Caco-2 (cell line): Measurements from ENCODE around the gene ZNF592. TPM values are rescaled to one million over a fixed set of nuclear protein-coding genes. Genes with fewer than 3 reads are reported as not detected.

Experiments
- BruUV-seq: library from RNA; stranded (reverse); fragments of 400-500 nt; replicated peaks from 2 replicates; lab custom pipeline; 2021; lab: Mats Ljungman, UMichigan
- CTCF ChIA-PET: fragments of 300-600 bp; sonication (Branson Sonifier 250); formaldehyde crosslinking; loops from one replicate; lab custom pipeline; 2022; ENCODE audit warnings: antibody characterized with exemption; lab: Charles Lee
- POLR2A ChIA-PET: fragments of 300-600 bp; sonication (Branson Sonifier 250); formaldehyde crosslinking; loops from one replicate; lab custom pipeline; 2022; ENCODE audit warnings: antibody characterized with exemption; lab: Charles Lee
- DNase-seq, 2 experiments: peaks; one replicate each; pipeline versions ENCODE4 v3.0.0 to v3.0.0-alpha.2; 2020 to 2022
- H3K27me3 ChIP-seq: replicated peaks from 2 replicates; pipeline ENCODE4 v1.6.0; 2011; ENCODE audit warnings: low read length; ENCODE audit not compliant: control insufficient read depth, insufficient read depth
- H3K36me3 ChIP-seq: 2 replicates; pipeline ENCODE4 v1.5.1; 2011; ENCODE audit warnings: low read length; ENCODE audit not compliant: control insufficient read depth, insufficient read depth
- H3K4me1 ChIP-seq: fragments of 250-450 bp; sonication (Bioruptor Pico); 2 replicates; pipeline ENCODE4 v1.5.1; 2020; ENCODE audit warnings: mild to moderate bottlenecking
- H3K4me3 ChIP-seq: 2 replicates; pipeline ENCODE4 v1.5.1; 2011; ENCODE audit warnings: low read depth, mild to moderate bottlenecking, control low read depth, low read length
- H3K9me3 ChIP-seq: fragments of 250-450 bp; sonication (Bioruptor Pico); 2 replicates; pipeline ENCODE4 v1.5.1; 2020; ENCODE audit warnings: mild to moderate bottlenecking, moderate library complexity
- H3K27ac Mint-ChIP-seq: one replicate; pipeline ENCODE4 v1.8.0; 2022; ENCODE audit warnings: mixed read lengths; ENCODE audit not compliant: unreplicated experiment
- H3K27me3 Mint-ChIP-seq: one replicate; pipeline ENCODE4 v1.8.0; 2022; ENCODE audit warnings: mixed read lengths; ENCODE audit not compliant: insufficient read depth, unreplicated experiment
- H3K36me3 Mint-ChIP-seq: one replicate; pipeline ENCODE4 v1.8.0; 2022; ENCODE audit warnings: mild to moderate bottlenecking, mixed read lengths; ENCODE audit not compliant: insufficient read depth, unreplicated experiment
- H3K4me1 Mint-ChIP-seq: one replicate; pipeline ENCODE4 v1.8.0; 2022; ENCODE audit warnings: low read depth, mixed read lengths; ENCODE audit not compliant: unreplicated experiment
- H3K4me3 Mint-ChIP-seq: one replicate; pipeline ENCODE4 v1.8.0; 2022; ENCODE audit warnings: mild to moderate bottlenecking, moderate library complexity, mixed read lengths; ENCODE audit not compliant: unreplicated experiment
- H3K9me3 Mint-ChIP-seq: one replicate; pipeline ENCODE4 v1.8.0; 2022; ENCODE audit warnings: mixed read lengths; ENCODE audit not compliant: unreplicated experiment
- CTCF ChIP-seq, 2 experiments: fragments of 200-600 bp in 1 of 2; IDR thresholded peaks; 1 replicate in 1 of 2; 2 replicates in 1 of 2; pipeline versions ENCODE4 v1.5.1 to v1.8.0; 2011 to 2022; ENCODE audit warnings: antibody characterized with exemption in 1 of 2, control low read depth in 1 of 2, inconsistent platforms in 1 of 2, low read depth in 1 of 2, low read length in 1 of 2, mild to moderate bottlenecking in 1 of 2, moderate library complexity in 1 of 2; ENCODE audit not compliant: insufficient read depth in 1 of 2, severe bottlenecking in 1 of 2, unreplicated experiment in 1 of 2
- intact Hi-C: fragments of 100-400 bp; cut with micrococcal nuclease; formaldehyde crosslinking; loops from one replicate; pipeline ENCODE4 v1.10.0; 2022; ENCODE audit not compliant: unreplicated experiment
- total RNA-seq: library from RNA; stranded (reverse); gene quantifications from 2 replicates; pipeline ENCODE4 v1.2.3, GENCODE V29; 2022

The ZNF592 gene
- total RNA-seq, 1 experiment from 2014 or later: 30.6 TPM

DNA sequence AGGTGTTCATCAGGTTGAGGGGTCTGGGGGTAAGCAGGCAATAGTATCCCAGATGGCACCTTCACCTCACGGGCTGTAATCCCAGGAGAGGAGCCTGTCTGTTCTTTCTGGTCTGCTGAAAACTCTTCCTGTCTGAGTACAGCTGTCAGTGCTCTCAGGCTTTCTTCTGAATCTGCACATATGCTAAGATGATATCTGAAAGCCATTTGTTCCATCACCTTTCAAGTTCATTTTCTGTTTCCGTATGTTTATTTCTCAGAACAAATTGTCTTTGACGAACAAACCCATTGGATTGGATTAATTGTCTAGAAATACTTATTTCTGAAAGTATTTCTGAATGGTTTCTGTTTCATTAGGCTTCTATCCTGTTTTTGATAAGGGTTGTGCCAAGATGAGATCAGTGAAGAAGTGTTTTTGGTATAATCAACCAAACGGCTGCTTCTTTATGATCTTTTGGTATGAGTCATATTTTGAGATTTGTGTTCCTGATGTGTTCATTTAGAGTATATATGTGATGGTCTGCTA, 13.3 kb downstream of the ZNF592 start:
- Histone ChIP-seq H3K27me3 (no peaks in the 10 kb centered on the region), H3K36me3 (peaks cover 3% of the 10 kb centered on the region; the same call in 1 of the 2 replicates), H3K4me1 (peaks cover 22% of the 10 kb centered on the region; the same call in 1 of the 2 replicates), H3K9me3 (no peaks in the 10 kb centered on the region), H3K4me3 (no peak overlapping the region)
- no peak for DNase-seq
- POLR2A ChIA-PET: no interaction called here
- CTCF ChIA-PET: no interaction called here
- Mint-ChIP-seq H3K36me3 (peaks cover 8% of the 10 kb centered on the region), H3K9me3 (no peaks in the 10 kb centered on the region), H3K4me1 (peaks cover 8% of the 10 kb centered on the region), H3K27me3 (no peaks in the 10 kb centered on the region), H3K27ac (no peak overlapping the region), H3K4me3 (no peak overlapping the region)
- intact Hi-C loops: no loop called here
- no peak for TF ChIP-seq CTCF (IDR thresholded peaks at IDR 0.05; ENCODE audit: insufficient read depth in 1 of 2, low read depth in 1 of 2, low read length in 1 of 2, severe bottlenecking in 1 of 2, unreplicated experiment in 1 of 2)
- no TSS peak for BruUV-seq

DNA sequence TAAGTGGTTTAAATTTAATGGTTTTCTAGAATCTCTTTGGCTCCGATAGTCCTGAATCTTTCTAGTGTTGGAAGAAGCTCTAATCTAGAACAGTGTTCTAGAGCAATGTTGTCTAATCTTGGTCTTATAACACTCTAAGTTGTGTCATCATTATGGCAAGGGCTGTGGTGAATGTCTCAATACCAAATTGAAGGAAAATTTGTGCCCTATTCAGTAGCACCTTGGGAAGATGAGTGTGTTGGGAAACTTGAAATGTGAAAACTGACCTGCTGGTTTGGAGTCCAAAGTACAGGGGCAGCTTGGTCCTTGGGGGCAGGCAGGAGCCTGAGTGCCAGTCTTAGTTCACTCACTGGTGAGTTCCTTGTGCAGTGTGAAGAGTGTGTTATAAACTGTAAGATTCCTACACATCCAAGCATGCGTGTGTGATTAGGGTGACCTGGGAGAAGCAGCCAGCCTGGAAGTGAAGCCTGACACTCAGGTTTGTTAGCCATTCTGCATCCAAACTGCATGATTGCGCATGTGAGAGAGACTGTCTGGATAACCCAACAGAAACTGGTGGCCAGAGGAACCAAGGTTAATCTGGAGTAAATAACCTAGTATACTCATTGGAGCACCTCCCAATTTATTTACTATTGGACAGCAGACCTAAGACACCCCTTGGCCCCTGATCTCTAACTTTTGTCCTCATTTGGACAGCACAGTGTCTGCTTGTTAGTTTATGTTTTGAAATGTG, 14.6 kb downstream of the ZNF592 start:
- Mint-ChIP-seq H3K4me1 (peaks cover 8% of the 10 kb centered on the region), H3K4me3 (no peak overlapping the region), H3K27me3 (no peaks in the 10 kb centered on the region), H3K9me3 (no peaks in the 10 kb centered on the region), H3K27ac (no peak overlapping the region), H3K36me3 (peaks cover 9% of the 10 kb centered on the region)
- intact Hi-C loops: no loop called here
- Histone ChIP-seq H3K4me1 (peaks cover 22% of the 10 kb centered on the region; the same call in 1 of the 2 replicates), H3K4me3 (no peak overlapping the region), H3K36me3 (peaks cover 3% of the 10 kb centered on the region; the same call in 1 of the 2 replicates), H3K9me3 (no peaks in the 10 kb centered on the region), H3K27me3 (no peaks in the 10 kb centered on the region)
- no TSS peak for BruUV-seq
- ChIA-PET POLR2A (no interaction called here), CTCF (no interaction called here)
- TF ChIP-seq CTCF (IDR thresholded peaks at IDR 0.05; ENCODE audit: insufficient read depth in 1 of 2, low read depth in 1 of 2, low read length in 1 of 2, severe bottlenecking in 1 of 2, unreplicated experiment in 1 of 2): no peak
- no peak for DNase-seq

- POLR2A ChIA-PET: no interaction called here
- no peak overlapping the region for H3K4me3 Mint-ChIP-seq
- H3K9me3 Mint-ChIP-seq: no peaks in the 10 kb centered on the region
- Histone ChIP-seq H3K4me1 (peaks cover 16% of the 10 kb centered on the region; the same call in 1 of the 2 replicates), H3K36me3 (peaks cover 3% of the 10 kb centered on the region; the same call in 1 of the 2 replicates), H3K9me3 (no peaks in the 10 kb centered on the region), H3K27me3 (no peaks in the 10 kb centered on the region), H3K4me3 (no peak overlapping the region)
- intact Hi-C loops: no loop called here
- peaks cover 8% of the 10 kb centered on the region for H3K4me1 Mint-ChIP-seq
- CTCF ChIA-PET: no interaction called here
- peaks cover 21% of the 10 kb centered on the region for H3K36me3 Mint-ChIP-seq
- H3K27me3 Mint-ChIP-seq: no peaks in the 10 kb centered on the region
- H3K27ac Mint-ChIP-seq: no peak overlapping the region
- no TSS peak for BruUV-seq
- no peak for DNase-seq
- TF ChIP-seq CTCF (IDR thresholded peaks at IDR 0.05; ENCODE audit: insufficient read depth in 1 of 2, low read depth in 1 of 2, low read length in 1 of 2, severe bottlenecking in 1 of 2, unreplicated experiment in 1 of 2): no peak
Observed at GRCh38 chr15:84764585-84764984, 16.2 kb downstream of the ZNF592 start.
